ENCODE data around the gene TFB2M.
"Not testable (repeated sequence)": the region's sequence is repeated elsewhere in the genome, so short reads cannot be mapped to it uniquely, and the experiment has no call there.

Gene TFB2M

GRCh38 chr1:246566128-246566812 is at the start of gene TFB2M, which contains the start of gene CNST:
TFB2M (minus strand) TSS chr1:246566261; CDS start chr1:246566138, 123 bp downstream.
CNST (plus strand) TSS chr1:246566456; CDS start chr1:246591563, 25,107 bp downstream.
- DNase-seq (ENCODE audit: low read depth): peak; percentile 100

GRCh38 chr1:246613096-246613758 is 47.2 kb upstream of the TFB2M start:
- no peak for DNase-seq (ENCODE audit: low read depth)

GRCh38 chr1:246609632-246610031 is 43.6 kb upstream of the TFB2M start:
- DNase-seq (ENCODE audit: low read depth): no peak

- DNase-seq (ENCODE audit: low read depth): peak; percentile 97
Measured at GRCh38 chr1:246608616-246609376, 42.7 kb upstream of the TFB2M start.

- no peak for DNase-seq (ENCODE audit: low read depth)
Measured at GRCh38 chr1:246607462-246607861, 41.4 kb upstream of the TFB2M start.

GRCh38 chr1:246605231-246605630 is 39.2 kb upstream of the TFB2M start:
- not testable (repeated sequence) for DNase-seq (ENCODE audit: low read depth)

- peak; percentile 54 for DNase-seq (ENCODE audit: low read depth)
Measured at GRCh38 chr1:246602194-246602593, 36.1 kb upstream of the TFB2M start.

GRCh38 chr1:246600579-246600978 is 34.5 kb upstream of the TFB2M start:
- DNase-seq (ENCODE audit: low read depth): no peak

- no peak for DNase-seq (ENCODE audit: low read depth)
Measured at GRCh38 chr1:246599315-246599714, 33.3 kb upstream of the TFB2M start.

GRCh38 chr1:246597971-246598370 is 31.9 kb upstream of the TFB2M start:
- DNase-seq (ENCODE audit: low read depth): no peak

- peak; percentile 73 for DNase-seq (ENCODE audit: low read depth)
Measured at GRCh38 chr1:246597340-246597739, 31.3 kb upstream of the TFB2M start.

- DNase-seq (ENCODE audit: low read depth): no peak
Measured at GRCh38 chr1:246595146-246595545, 29.1 kb upstream of the TFB2M start.

- peak; percentile 82 for DNase-seq (ENCODE audit: low read depth)
Measured at GRCh38 chr1:246592695-246593094, 26.6 kb upstream of the TFB2M start.

GRCh38 chr1:246591958-246592357 is 25.9 kb upstream of the TFB2M start:
- no peak for DNase-seq (ENCODE audit: low read depth)

- DNase-seq (ENCODE audit: low read depth): no peak
Measured at GRCh38 chr1:246591504-246591903, 25.4 kb upstream of the TFB2M start.

- DNase-seq (ENCODE audit: low read depth): no peak
Measured at GRCh38 chr1:246591047-246591446, 25.0 kb upstream of the TFB2M start.

- DNase-seq (ENCODE audit: low read depth): not testable (repeated sequence)
Measured at GRCh38 chr1:246589919-246590318, 23.9 kb upstream of the TFB2M start.

GRCh38 chr1:246588159-246588721 is 22.2 kb upstream of the TFB2M start:
- DNase-seq (ENCODE audit: low read depth): peak; percentile 74

- DNase-seq (ENCODE audit: low read depth): peak; percentile 83
Measured at GRCh38 chr1:246587606-246588005, 21.5 kb upstream of the TFB2M start.

GRCh38 chr1:246587032-246587431 is 21.0 kb upstream of the TFB2M start:
- DNase-seq (ENCODE audit: low read depth): no peak

GRCh38 chr1:246583448-246584185 is 17.6 kb upstream of the TFB2M start:
- DNase-seq (ENCODE audit: low read depth): peak; percentile 75

- DNase-seq (ENCODE audit: low read depth): no peak
Measured at GRCh38 chr1:246583056-246583440, 17.0 kb upstream of the TFB2M start.

Data from iris pigment epithelial cell (primary cell).